Left renal pelvis (tissue), 4 donors: ENCODE data around the gene EVI2A. TPM values are rescaled to one million over a fixed set of nuclear protein-coding genes. Genes with fewer than 3 reads are reported as not detected.
"Not testable (repeated sequence)": the region's sequence is repeated elsewhere in the genome, so short reads cannot be mapped to it uniquely, and the experiment has no call there.

ENCODE experiments used
- DNase-seq, 4 donors: peaks; one replicate each; pipeline ENCODE4 v3.0.0-alpha.2; 2013; ENCODE audit warnings: low read depth in 4 of 4, low spot score in 3 of 4
- polyA plus RNA-seq, 4 donors: library from polyadenylated mRNA; unstranded; fragments of 120-200 nt; gene quantifications; one replicate each; pipeline ENCODE4 v1.2.1, GENCODE V29; 2013; ENCODE audit not compliant: insufficient read length in 4 of 4

EVI2A gene
- 1 to 10 TPM; 1.4 to 3.7 (median 1.4) TPM for polyA plus RNA-seq

DNA sequence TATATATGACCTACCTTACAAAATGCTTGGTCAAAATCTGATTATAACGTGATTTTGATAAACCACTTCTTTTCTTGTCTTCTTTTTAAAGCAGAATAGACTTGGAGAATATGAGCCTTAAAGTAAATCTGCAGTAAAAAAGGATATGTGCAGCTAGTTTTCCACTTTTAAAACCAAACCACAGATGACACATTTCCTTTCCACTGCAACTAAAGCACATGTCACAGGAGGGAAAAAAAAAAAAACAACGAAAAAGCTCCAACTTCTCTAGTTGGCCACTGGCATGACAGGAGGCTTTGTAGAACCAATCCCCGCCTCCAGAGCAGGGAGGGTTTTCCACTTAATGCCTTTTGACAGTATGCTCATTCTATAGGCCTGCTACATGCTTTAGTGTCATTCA is at the start of gene EVI2A:
TSS of gene EVI2A (minus strand) at position 142 of the 400 bp plus-strand sequence. CDS start 2,609 bp downstream, outside the sequence.
- no peak for DNase-seq

- no peak for DNase-seq
Observed at GRCh38 chr17:31369266-31369665, 47.8 kb upstream of the EVI2A start.

- no peak for DNase-seq
Observed at GRCh38 chr17:31366088-31366487, 44.7 kb upstream of the EVI2A start.

DNA sequence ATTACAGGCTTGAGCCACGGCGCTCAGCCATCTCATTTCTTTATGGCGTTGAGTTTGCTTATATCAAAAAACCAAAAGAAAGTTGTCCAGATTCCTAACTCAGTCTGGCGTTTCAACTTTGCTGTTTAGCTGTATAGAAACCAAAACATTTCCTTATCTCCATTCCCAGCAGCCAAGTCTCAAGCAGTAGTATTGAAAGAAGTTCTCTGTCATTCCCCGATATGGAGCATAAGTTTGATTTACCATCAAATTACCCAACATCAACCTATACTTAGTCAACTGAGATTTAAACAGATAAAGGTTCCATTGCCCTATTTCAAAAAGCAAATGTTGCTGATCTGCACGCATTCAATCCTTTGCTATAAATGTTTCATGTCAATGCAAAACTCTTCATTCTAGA is 42.6 kb upstream of the EVI2A start:
- no peak for DNase-seq

GRCh38 chr17:31357839-31358394 is 36.5 kb upstream of the EVI2A start:
- DNase-seq = no peak

DNA sequence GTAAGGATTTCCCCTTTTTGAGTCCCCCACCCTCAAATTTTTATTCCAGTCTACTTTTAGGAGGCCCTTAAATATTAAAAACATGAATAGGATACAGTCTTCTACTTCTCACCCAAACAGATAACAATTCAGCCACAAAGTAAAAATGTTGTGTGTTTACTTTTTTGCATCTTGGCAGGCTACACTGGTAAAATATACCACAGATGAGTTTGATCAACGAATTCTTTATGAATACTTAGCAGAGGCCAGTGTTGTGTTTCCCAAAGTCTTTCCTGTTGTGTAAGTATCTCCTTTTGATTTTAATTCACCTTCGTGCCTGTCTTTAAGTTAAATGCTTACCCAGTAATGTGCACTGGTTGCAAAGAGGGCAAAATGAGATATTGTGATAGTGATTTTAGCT is 35.7 kb upstream of the EVI2A start:
- DNase-seq = no peak

GRCh38 chr17:31355935-31356334 is 34.5 kb upstream of the EVI2A start:
- DNase-seq = no peak

DNA sequence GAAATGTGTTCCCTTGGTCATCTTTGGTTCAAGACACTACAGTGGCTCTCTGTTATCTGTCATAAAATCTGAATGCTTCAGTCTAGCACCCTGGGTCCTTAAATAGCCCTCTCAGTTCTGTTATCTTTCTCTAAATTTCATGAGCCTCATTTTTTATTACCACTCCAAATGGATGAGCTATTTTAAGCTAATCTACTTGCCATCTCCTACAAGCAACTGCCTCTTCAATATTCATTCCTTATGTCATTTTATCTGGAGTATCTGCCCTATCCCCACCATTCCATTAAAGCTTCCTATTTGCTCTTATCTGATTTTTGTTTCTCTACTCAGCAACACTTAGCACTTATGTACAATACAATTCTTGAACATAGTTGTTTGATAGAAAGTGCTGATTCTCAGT is 28.0 kb upstream of the EVI2A start:
- DNase-seq = no peak

- DNase-seq = not testable (repeated sequence)
Observed at GRCh38 chr17:31345191-31345747, 23.8 kb upstream of the EVI2A start.

- DNase-seq = no peak
Observed at GRCh38 chr17:31339906-31340661, 18.7 kb upstream of the EVI2A start.

GRCh38 chr17:31329221-31329620 is 7.8 kb upstream of the EVI2A start:
- no peak for DNase-seq

- DNase-seq = no peak
Observed at GRCh38 chr17:31328160-31328535, 6.7 kb upstream of the EVI2A start.

GRCh38 chr17:31327534-31328159 is 6.2 kb upstream of the EVI2A start:
- no peak for DNase-seq

- no peak for DNase-seq
Observed at GRCh38 chr17:31323551-31323950, 2.1 kb upstream of the EVI2A start.

DNA sequence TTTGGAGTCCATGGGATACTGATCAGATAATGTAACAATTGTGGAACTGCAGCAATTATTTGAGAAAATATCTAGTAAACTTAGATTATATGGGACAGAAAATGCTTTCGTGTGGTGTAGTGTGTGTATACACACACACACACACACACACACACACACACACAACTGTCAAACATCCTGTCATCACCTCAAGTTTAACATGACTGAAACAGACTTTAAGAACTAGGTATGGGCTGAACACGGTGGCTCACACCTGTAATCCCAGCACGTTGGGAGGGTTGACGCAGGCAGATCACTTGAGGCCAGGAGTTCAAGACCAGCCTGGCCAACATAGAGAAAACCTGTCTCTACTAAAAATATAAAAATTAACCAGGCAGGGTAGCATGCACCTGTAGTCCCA is 544 bp upstream of the EVI2A start:
- no peak for DNase-seq

DNA sequence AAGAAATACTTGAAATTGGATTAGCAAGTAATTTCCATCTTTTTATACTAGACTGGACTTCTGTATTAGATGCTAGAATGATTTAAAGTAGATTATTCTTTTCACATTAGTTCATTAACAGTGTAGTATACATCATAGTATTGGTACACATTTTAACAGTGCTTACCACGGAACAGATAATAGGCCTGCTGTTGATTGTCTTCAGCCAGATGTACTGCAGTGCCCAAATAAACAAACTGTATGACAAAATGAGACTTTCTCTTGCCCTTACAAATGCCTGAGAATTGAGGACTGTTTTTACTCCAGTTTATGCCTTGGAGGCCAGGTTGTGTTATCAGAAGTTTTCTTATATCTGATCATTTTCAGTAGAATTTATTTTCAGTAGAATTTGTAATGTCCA is 631 bp downstream of the EVI2A start:
- no peak for DNase-seq

GRCh38 chr17:31320241-31320640 is 1.2 kb downstream of the EVI2A start:
- no peak for DNase-seq

GRCh38 chr17:31318851-31319661 is 2.4 kb downstream of the EVI2A start:
- no peak for DNase-seq

DNA sequence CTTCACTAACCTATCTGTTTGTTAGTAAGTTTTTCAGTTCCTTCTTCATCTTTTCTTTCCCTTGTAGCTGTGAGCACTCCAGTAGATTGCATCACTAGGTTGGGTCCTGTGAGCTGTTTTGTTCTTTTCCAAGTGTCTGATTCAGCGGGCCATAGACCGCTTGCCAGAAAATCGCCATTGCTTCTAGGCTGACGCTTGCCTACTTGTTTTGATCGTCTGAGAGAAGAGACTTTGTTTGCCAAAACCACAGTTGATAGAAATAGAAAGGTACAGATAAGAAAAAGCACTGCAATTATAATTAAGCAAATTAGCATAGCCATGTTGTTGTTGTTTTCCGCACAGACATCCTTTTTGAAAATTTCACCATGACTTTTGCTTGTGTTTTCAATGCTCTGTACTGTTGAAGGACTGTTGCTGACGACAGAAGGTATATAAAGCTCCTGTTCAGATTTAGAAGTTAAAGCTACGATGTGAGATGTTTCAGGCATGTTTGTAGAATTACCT is 3.1 kb downstream of the EVI2A start:
- no peak for DNase-seq

DNA sequence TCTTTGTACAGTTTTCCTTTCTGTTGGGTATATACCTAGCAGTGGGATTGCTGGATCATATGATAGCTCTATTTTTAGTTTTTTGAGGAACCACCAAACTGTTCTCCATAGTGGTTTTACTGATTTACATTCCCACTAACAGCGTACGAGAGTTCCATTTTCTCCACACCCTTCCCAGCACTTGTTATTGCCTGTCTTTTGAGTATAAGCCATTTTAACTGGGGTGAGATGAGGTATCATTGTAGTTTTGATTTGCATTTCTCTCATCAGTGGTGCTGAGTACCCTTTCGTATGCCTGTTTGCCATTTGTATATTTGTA is 6.7 kb downstream of the EVI2A start:
- no peak for DNase-seq
